PC-3 (cell line): ENCODE results near the gene OR14I1. TPM values are rescaled to one million over a fixed set of nuclear protein-coding genes. Genes with fewer than 3 reads are reported as not detected.

ENCODE experiments used
- ATAC-seq: fragments of 200-7000 bp; cut with Tn5 transposase; 2 replicates; pipeline ENCODE4 v1.9.1; 2020; ENCODE audit warnings: mild to moderate bottlenecking, moderate library complexity
- BruUV-seq: library from RNA; stranded (reverse); fragments of 400-500 nt; replicated peaks from 2 replicates; lab custom pipeline; 2021; lab: Mats Ljungman, UMichigan
- CTCF ChIA-PET: fragments of 300-600 bp; sonication (Branson Sonifier 250); formaldehyde crosslinking; loops from one replicate; lab custom pipeline; 2022; ENCODE audit warnings: antibody characterized with exemption; lab: Charles Lee
- POLR2A ChIA-PET: fragments of 300-600 bp; sonication (Branson Sonifier 250); formaldehyde crosslinking; loops from one replicate; lab custom pipeline; 2022; ENCODE audit warnings: antibody characterized with exemption; ENCODE audit not compliant: unreplicated experiment; lab: Charles Lee
- DNase-seq: peaks from one replicate; pipeline ENCODE4 v3.0.0-alpha.2; 2015
- H2AFZ ChIP-seq: fragments of 300-600 bp; sonication (generic); 2 replicates; pipeline ENCODE4 v1.6.0; 2016; ENCODE audit warnings: antibody characterized with exemption, low read length
- H3F3A ChIP-seq: fragments of 300-600 bp; sonication (generic); one replicate; pipeline ENCODE4 v1.6.0; 2017; ENCODE audit warnings: antibody characterized with exemption, low read length, control low read depth, mild to moderate bottlenecking; ENCODE audit not compliant: unreplicated experiment
- H3K27ac ChIP-seq: fragments of 300-600 bp; sonication (generic); 2 replicates; pipeline ENCODE4 v1.5.1; 2016; ENCODE audit warnings: mild to moderate bottlenecking, low read length
- H3K27me3 ChIP-seq: fragments of 300-600 bp; sonication (generic); 2 replicates; pipeline ENCODE4 v1.6.1; 2016; ENCODE audit warnings: low read length, mixed read lengths
- H3K36me3 ChIP-seq: fragments of 300-600 bp; sonication (generic); 2 replicates; pipeline ENCODE4 v1.6.1; 2016; ENCODE audit warnings: low read depth, mixed run types, low read length, mixed read lengths
- H3K4me1 ChIP-seq: fragments of 300-600 bp; sonication (generic); 2 replicates; pipeline ENCODE4 v1.5.1; 2016; ENCODE audit warnings: low read length; ENCODE audit not compliant: insufficient read depth
- H3K4me2 ChIP-seq: fragments of 300-600 bp; sonication (generic); 2 replicates; pipeline ENCODE4 v1.6.0; 2016; ENCODE audit warnings: low read length
- H3K4me3 ChIP-seq: fragments of 300-600 bp; sonication (generic); 2 replicates; pipeline ENCODE4 v1.5.1; 2016; ENCODE audit warnings: mild to moderate bottlenecking, low read length, mixed read lengths
- H3K79me2 ChIP-seq: fragments of 300-600 bp; sonication (generic); 2 replicates; pipeline ENCODE4 v1.6.1; 2017; ENCODE audit warnings: low read length, mixed read lengths
- H3K9ac ChIP-seq: fragments of 300-600 bp; sonication (generic); 2 replicates; pipeline ENCODE4 v1.6.0; 2016; ENCODE audit warnings: mild to moderate bottlenecking, low read length
- H3K9me2 ChIP-seq: fragments of 300-600 bp; sonication (generic); replicated peaks from 2 replicates; pipeline ENCODE4 v1.6.1; 2016; ENCODE audit warnings: mixed run types, low read length, mixed read lengths
- H3K9me3 ChIP-seq: fragments of 300-600 bp; sonication (generic); 2 replicates; pipeline ENCODE4 v1.6.1; 2016; ENCODE audit warnings: low read length, mixed read lengths
- H4K20me1 ChIP-seq: fragments of 300-600 bp; sonication (generic); 2 replicates; pipeline ENCODE4 v1.6.1; 2016; ENCODE audit warnings: low read length, mixed read lengths
- EZH2 ChIP-seq: fragments of 300-600 bp; sonication (generic); IDR thresholded peaks from one replicate; pipeline ENCODE4 v1.6.1; 2017; ENCODE audit warnings: antibody characterized with exemption, mild to moderate bottlenecking, low read length; ENCODE audit not compliant: unreplicated experiment
- EZH2phosphoT487 ChIP-seq: fragments of 300-600 bp; sonication (generic); IDR thresholded peaks from 2 replicates; pipeline ENCODE4 v1.6.1; 2018; ENCODE audit warnings: mild to moderate bottlenecking, antibody characterized with exemption, low read length, borderline replicate concordance
- intact Hi-C: fragments of 100-400 bp; cut with micrococcal nuclease; formaldehyde crosslinking; loops from 2 replicates; pipeline ENCODE4 v1.9.0; 2023
- total RNA-seq: library from RNA; depleted of rRNA; stranded (reverse); fragments of >200 nt; gene quantifications from 2 replicates; pipeline ENCODE4 v1.2.3, GENCODE V29; 2014
- TF ChIP-seq, protein P1 (sequence below): fragments of 300-600 bp; sonication (generic); conservative IDR thresholded peaks from 2 replicates; pipeline ENCODE4 v1.5.1; 2017; ENCODE audit warnings: antibody characterized with exemption, low read depth, mild to moderate bottlenecking, low read length

Gene OR14I1
- total RNA-seq, 1 experiment from 2014 or later: not detected

DNA sequence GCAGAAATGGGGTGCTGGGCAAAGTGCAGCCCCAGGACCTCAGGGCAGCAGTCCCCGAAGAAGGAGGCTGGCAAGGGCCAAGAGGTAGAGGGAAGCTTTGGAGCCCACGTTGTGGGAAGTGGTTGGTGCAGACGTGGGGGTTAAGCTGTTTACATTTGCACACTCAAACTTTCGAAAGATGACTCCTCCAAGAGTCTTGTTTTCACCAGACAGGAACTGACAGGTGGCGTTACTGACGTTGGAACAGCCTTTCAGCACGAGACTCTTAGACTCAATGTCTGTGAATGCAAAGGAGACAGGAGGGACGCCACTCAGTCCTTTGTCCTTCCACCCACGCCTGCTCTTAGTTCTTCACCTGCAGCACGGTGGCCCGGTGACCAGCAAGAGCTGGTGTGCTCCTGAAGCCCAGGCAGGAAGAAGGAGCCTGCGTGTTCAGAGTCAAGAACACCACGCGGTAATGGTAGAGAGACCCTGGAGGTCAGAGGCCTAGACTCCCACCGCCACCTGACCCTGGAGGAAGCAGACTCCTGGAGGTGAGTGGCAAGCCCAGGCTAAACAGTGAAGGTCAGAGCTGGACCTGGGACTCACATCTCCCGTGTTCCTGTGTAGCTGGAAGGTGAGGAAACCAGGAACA lies 37.1 kb upstream of the OR14I1 start:
- Histone ChIP-seq H3K27ac (no peak overlapping the region), H3K9me3 (no peaks in the 10 kb centered on the region), H3K36me3 (no peaks in the 10 kb centered on the region), H3K79me2 (no peaks in the 10 kb centered on the region), H3K4me2 (no peak overlapping the region), H3K9ac (no peak overlapping the region), H3K27me3 (peaks cover 65% of the 10 kb centered on the region), H3K9me2 (no peaks in the 10 kb centered on the region), H2AFZ (no peak overlapping the region), H4K20me1 (no peaks in the 10 kb centered on the region), H3F3A (no peaks in the 10 kb centered on the region), H3K4me1 (no peaks in the 10 kb centered on the region), H3K4me3 (no peak overlapping the region)
- ATAC-seq: peak; percentile 23; the same call in 1 of the 2 replicates
- TF ChIP-seq, protein P1, sequence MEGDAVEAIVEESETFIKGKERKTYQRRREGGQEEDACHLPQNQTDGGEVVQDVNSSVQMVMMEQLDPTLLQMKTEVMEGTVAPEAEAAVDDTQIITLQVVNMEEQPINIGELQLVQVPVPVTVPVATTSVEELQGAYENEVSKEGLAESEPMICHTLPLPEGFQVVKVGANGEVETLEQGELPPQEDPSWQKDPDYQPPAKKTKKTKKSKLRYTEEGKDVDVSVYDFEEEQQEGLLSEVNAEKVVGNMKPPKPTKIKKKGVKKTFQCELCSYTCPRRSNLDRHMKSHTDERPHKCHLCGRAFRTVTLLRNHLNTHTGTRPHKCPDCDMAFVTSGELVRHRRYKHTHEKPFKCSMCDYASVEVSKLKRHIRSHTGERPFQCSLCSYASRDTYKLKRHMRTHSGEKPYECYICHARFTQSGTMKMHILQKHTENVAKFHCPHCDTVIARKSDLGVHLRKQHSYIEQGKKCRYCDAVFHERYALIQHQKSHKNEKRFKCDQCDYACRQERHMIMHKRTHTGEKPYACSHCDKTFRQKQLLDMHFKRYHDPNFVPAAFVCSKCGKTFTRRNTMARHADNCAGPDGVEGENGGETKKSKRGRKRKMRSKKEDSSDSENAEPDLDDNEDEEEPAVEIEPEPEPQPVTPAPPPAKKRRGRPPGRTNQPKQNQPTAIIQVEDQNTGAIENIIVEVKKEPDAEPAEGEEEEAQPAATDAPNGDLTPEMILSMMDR: no peak
- no peak for TF ChIP-seq EZH2
- TF ChIP-seq EZH2phosphoT487: no peak
- ChIA-PET CTCF (no interaction called here), POLR2A (no interaction called here)
- BruUV-seq: no TSS peak
- intact Hi-C loops: no loop called here
- no peak for DNase-seq

DNA sequence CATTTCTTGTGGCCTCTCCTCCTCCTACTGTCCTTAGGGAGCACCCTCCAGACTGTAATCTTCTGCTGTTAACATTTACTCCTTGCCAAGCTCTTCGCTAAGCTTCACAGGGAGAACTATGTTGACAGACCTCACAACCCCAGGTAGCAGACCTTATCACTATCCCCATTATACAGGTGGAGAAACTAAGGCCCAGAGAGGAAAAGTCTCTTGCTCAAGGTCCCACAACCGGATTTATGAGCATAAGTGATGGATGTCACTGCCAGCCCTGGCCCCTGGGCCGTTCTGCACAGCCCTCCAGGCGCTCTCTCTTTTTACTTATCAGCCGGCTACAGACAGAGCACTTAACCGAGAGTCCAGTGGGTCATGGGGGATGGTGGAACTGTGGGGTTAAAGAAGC lies 34.9 kb upstream of the OR14I1 start:
- Histone ChIP-seq H3K9ac (no peak overlapping the region), H3K9me3 (no peaks in the 10 kb centered on the region), H3F3A (no peaks in the 10 kb centered on the region), H3K4me2 (no peak overlapping the region), H3K27me3 (peaks cover 50% of the 10 kb centered on the region), H3K79me2 (no peaks in the 10 kb centered on the region), H3K4me1 (no peaks in the 10 kb centered on the region), H3K4me3 (no peak overlapping the region), H3K9me2 (no peaks in the 10 kb centered on the region), H4K20me1 (no peaks in the 10 kb centered on the region), H3K36me3 (no peaks in the 10 kb centered on the region), H2AFZ (no peak overlapping the region), H3K27ac (no peak overlapping the region)
- POLR2A ChIA-PET: interaction anchor here (0.7 kb wide), 1 partner anchor 39 kb away, joined by 6 read pairs; no protein-coding TSS in a partner anchor
- DNase-seq (no peak), ATAC-seq (no peak)
- intact Hi-C loops: no loop called here
- no TSS peak for BruUV-seq
- TF ChIP-seq, protein P1: no peak
- TF ChIP-seq EZH2 (no peak), EZH2phosphoT487 (no peak)
- CTCF ChIA-PET: no interaction called here

DNA sequence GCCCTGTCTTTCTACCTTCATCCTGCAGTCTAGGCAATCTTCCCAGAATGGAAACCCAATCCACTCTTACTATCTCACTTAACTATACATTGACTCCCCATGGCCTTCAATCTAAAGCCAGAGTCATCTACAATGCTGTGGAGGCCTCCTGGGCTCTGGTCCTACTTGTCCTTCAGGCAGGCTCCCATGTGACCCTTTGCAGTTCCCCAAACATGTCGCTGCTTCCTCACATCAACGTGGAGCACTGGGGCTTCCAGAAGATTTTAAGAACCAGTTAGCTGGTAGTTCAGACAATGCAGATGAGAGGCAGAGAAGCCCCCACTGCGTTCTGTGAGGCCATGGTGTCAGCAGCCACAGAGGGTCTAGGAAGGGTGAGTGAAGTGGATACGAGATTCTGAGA lies 34.4 kb upstream of the OR14I1 start:
- Histone ChIP-seq H3K9ac (no peak overlapping the region), H3K9me2 (no peaks in the 10 kb centered on the region), H3K4me2 (no peak overlapping the region), H3K27ac (no peak overlapping the region), H3K9me3 (no peaks in the 10 kb centered on the region), H2AFZ (no peak overlapping the region), H4K20me1 (no peaks in the 10 kb centered on the region), H3K4me1 (no peaks in the 10 kb centered on the region), H3K36me3 (no peaks in the 10 kb centered on the region), H3K4me3 (no peak overlapping the region), H3F3A (no peaks in the 10 kb centered on the region), H3K79me2 (no peaks in the 10 kb centered on the region), H3K27me3 (peaks cover 48% of the 10 kb centered on the region)
- CTCF ChIA-PET: no interaction called here
- ATAC-seq (no peak), DNase-seq (no peak)
- POLR2A ChIA-PET: interaction anchor here (0.7 kb wide), 1 partner anchor 39 kb away, joined by 6 read pairs; no protein-coding TSS in a partner anchor
- intact Hi-C loops: no loop called here
- TF ChIP-seq EZH2phosphoT487: no peak
- TF ChIP-seq EZH2: no peak
- TF ChIP-seq, protein P1: no peak
- no TSS peak for BruUV-seq
